HEK293T (cell line): ENCODE data around the gene PSENEN.

ENCODE experiments used
- ELF4 ChIP-seq: fragments of 450-650 bp; IDR thresholded peaks from 2 replicates; pipeline ENCODE4 v1.6.1; 2017; ENCODE audit warnings: antibody characterized with exemption
- FOXA1 ChIP-seq: fragments of 450-650 bp; IDR thresholded peaks from 2 replicates; pipeline ENCODE4 v1.6.1; 2016; ENCODE audit warnings: mild to moderate bottlenecking
- SUZ12 ChIP-seq: fragments of 450-650 bp; IDR thresholded peaks from 2 replicates; pipeline ENCODE4 v1.6.1; 2016; ENCODE audit warnings: mild to moderate bottlenecking

GRCh38 chr19:35719402-35720162 is 25.9 kb upstream of the PSENEN start:
- TF ChIP-seq ELF4 (no peak), FOXA1 (no peak), SUZ12 (no peak)
